NB4 (cell line): Measurements from ENCODE around the gene DOK7.

ENCODE experiments used
- DNase-seq: peaks from one replicate; pipeline ENCODE4 v3.0.0; 2010; ENCODE audit warnings: low read depth
- H3K4me3 ChIP-seq: one replicate; pipeline ENCODE4 v1.5.1; 2011; ENCODE audit warnings: mild to moderate bottlenecking, low read depth, low read length, moderate library complexity
- CTCF ChIP-seq: IDR thresholded peaks from one replicate; pipeline ENCODE4 v1.5.1; 2012; ENCODE audit warnings: low read depth, low read length
- MAX ChIP-seq: IDR thresholded peaks from 2 replicates; pipeline ENCODE4 v1.6.1; 2011; ENCODE audit warnings: low read depth, low read length
- MYC ChIP-seq: IDR thresholded peaks from 2 replicates; pipeline ENCODE4 v1.6.1; 2011; ENCODE audit warnings: low read depth, low read length
- POLR2A ChIP-seq: IDR thresholded peaks from 2 replicates; pipeline ENCODE4 v1.6.1; 2011; ENCODE audit warnings: mild to moderate bottlenecking; ENCODE audit not compliant: insufficient read length; ENCODE audit errors: extremely low read depth

Gene DOK7

GRCh38 chr4:3443750-3444309 is 19.3 kb upstream of the DOK7 start:
- DNase-seq = no peak
- TF ChIP-seq CTCF = no peak
- no peak for TF ChIP-seq POLR2A
- no peak for TF ChIP-seq MAX
- TF ChIP-seq MYC = no peak
- no peak overlapping the region for H3K4me3 ChIP-seq

GRCh38 chr4:3444351-3445110 is 18.6 kb upstream of the DOK7 start:
- no peak for DNase-seq
- TF ChIP-seq MAX (no peak), POLR2A (no peak), CTCF (no peak), MYC (no peak)
- no peak overlapping the region for H3K4me3 ChIP-seq

- TF ChIP-seq POLR2A = no peak
- no peak for TF ChIP-seq MAX
- TF ChIP-seq MYC = no peak
- TF ChIP-seq CTCF = no peak
- no peak overlapping the region for H3K4me3 ChIP-seq
- no peak for DNase-seq
Measured at GRCh38 chr4:3445111-3445820, 17.8 kb upstream of the DOK7 start.

GRCh38 chr4:3445829-3446545 is 17.1 kb upstream of the DOK7 start:
- DNase-seq = no peak
- no peak for TF ChIP-seq MAX
- no peak for TF ChIP-seq POLR2A
- no peak for TF ChIP-seq MYC
- TF ChIP-seq CTCF = no peak
- no peak overlapping the region for H3K4me3 ChIP-seq

GRCh38 chr4:3446631-3447320 is 16.3 kb upstream of the DOK7 start:
- TF ChIP-seq MAX (no peak), CTCF (no peak), POLR2A (no peak), MYC (no peak)
- no peak for DNase-seq
- H3K4me3 ChIP-seq = no peak overlapping the region
